GM12878 (cell line): ENCODE results near the gene KRT86. TPM values are rescaled to one million over a fixed set of nuclear protein-coding genes. Genes with fewer than 3 reads are reported as not detected.

Experiments
- ATAC-seq: fragments of 200-7000 bp; cut with Tn5 transposase; 3 replicates; pipeline ENCODE4 v1.9.1; 2020; ENCODE audit warnings: mild to moderate bottlenecking, moderate library complexity
- BruUV-seq: library from RNA; stranded (reverse); fragments of 400-500 nt; replicated peaks from 2 replicates; lab custom pipeline; 2021; lab: Mats Ljungman, UMichigan
- CTCF ChIA-PET: fragments of 300-600 bp; sonication (Branson Sonifier 250); formaldehyde crosslinking; extraction: SDS; loops from one replicate; lab custom pipeline; 2021; ENCODE audit warnings: inconsistent platforms; lab: Yijun Ruan, JAX
- POLR2A ChIA-PET: fragments of 350-600 bp; formaldehyde crosslinking; extraction: SDS; loops from one replicate; lab custom pipeline; 2021; ENCODE audit warnings: inconsistent platforms; lab: Charles Lee
- RAD21 ChIA-PET: fragments of 300-600 bp; sonication (Branson Sonifier 250); formaldehyde crosslinking; loops from one replicate; lab custom pipeline; 2023; ENCODE audit warnings: antibody characterized with exemption; ENCODE audit not compliant: unreplicated experiment; lab: Charles Lee
- SMC1A ChIA-PET: fragments of 300-600 bp; sonication (Branson Sonifier 250); formaldehyde crosslinking; loops from one replicate; lab custom pipeline; 2023; ENCODE audit not compliant: unreplicated experiment, uncharacterized antibody; lab: Charles Lee
- DNase-seq: peaks from one replicate; pipeline ENCODE4 v3.0.0-alpha.2; 2011; ENCODE audit warnings: low read depth, low spot score
- FAIRE-seq: peaks from 3 replicates; lab custom pipeline; 2011; peaks lifted over from hg19 to GRCh38; lab: Jason Lieb, UNC
- H2AFZ ChIP-seq: 2 replicates; pipeline ENCODE4 v1.6.0; 2011; ENCODE audit warnings: low read depth, low read length, control low read depth; ENCODE audit not compliant: control insufficient read depth
- H3K27ac ChIP-seq: 2 replicates; pipeline ENCODE4 v1.5.1; 2011; ENCODE audit warnings: control low read depth; ENCODE audit not compliant: control insufficient read depth, insufficient read depth
- H3K27me3 ChIP-seq, 2 experiments: replicated peaks in 1 of 2; 2 replicates each; pipeline versions ENCODE4 v1.6.0 to v1.6.1; 2011; ENCODE audit warnings: low read length in 1 of 2; ENCODE audit not compliant: control insufficient read depth in 2 of 2, insufficient read depth in 2 of 2
- H3K36me3 ChIP-seq, 2 experiments: 2 replicates each; pipeline ENCODE4 v1.5.1; 2011; ENCODE audit warnings: low read length in 1 of 2; ENCODE audit not compliant: control insufficient read depth in 2 of 2, insufficient read depth in 2 of 2
- H3K4me1 ChIP-seq: 2 replicates; pipeline ENCODE4 v1.6.1; 2011; ENCODE audit warnings: mild to moderate bottlenecking, low read length, moderate library complexity, mixed read lengths; ENCODE audit not compliant: control insufficient read depth, insufficient read depth
- H3K4me2 ChIP-seq: 2 replicates; pipeline ENCODE4 v1.6.0; 2011; ENCODE audit warnings: control low read depth; ENCODE audit not compliant: control insufficient read depth, insufficient read depth
- H3K4me3 ChIP-seq: fragments of 200-600 bp; sonication (generic); 2 replicates; pipeline ENCODE4 v1.5.1; 2016
- H3K79me2 ChIP-seq: 2 replicates; pipeline ENCODE4 v1.6.0; 2011; ENCODE audit warnings: low read length; ENCODE audit not compliant: control insufficient read depth, insufficient read depth
- H3K9ac ChIP-seq: 2 replicates; pipeline ENCODE4 v1.8.0; 2011; ENCODE audit warnings: low read length, control low read depth, mixed read lengths; ENCODE audit not compliant: control insufficient read depth, insufficient read depth
- H3K9me3 ChIP-seq: replicated peaks from 3 replicates; pipeline ENCODE4 v1.5.1; 2011; ENCODE audit warnings: mild to moderate bottlenecking, low read length; ENCODE audit not compliant: control insufficient read depth, insufficient read depth
- H4K20me1 ChIP-seq: 2 replicates; pipeline ENCODE4 v1.6.0; 2011; ENCODE audit not compliant: control insufficient read depth, insufficient read depth
- BRCA1 ChIP-seq: IDR thresholded peaks from 2 replicates; pipeline ENCODE4 v1.6.1; 2011; ENCODE audit warnings: low read depth, low read length, improper control_type of control experiment
- CBFB ChIP-seq: IDR thresholded peaks from 2 replicates; pipeline ENCODE4 v1.6.1; 2016; ENCODE audit warnings: antibody characterized with exemption, low read depth
- NFXL1 ChIP-seq: fragments of 450-650 bp; IDR thresholded peaks from 2 replicates; pipeline ENCODE4 v1.6.1; 2017; ENCODE audit warnings: antibody characterized with exemption, mild to moderate bottlenecking, borderline replicate concordance
- POLR2A ChIP-seq: IDR thresholded peaks from 2 replicates; pipeline ENCODE4 v1.6.1; 2011; ENCODE audit warnings: low read depth, mild to moderate bottlenecking, low read length
- RB1 ChIP-seq: fragments of 450-650 bp; formaldehyde crosslinking; IDR thresholded peaks from 2 replicates; pipeline ENCODE4 v1.6.1; 2017; ENCODE audit warnings: mild to moderate bottlenecking, borderline replicate concordance
- RFX5 ChIP-seq: IDR thresholded peaks from 2 replicates; pipeline ENCODE4 v1.6.1; 2011; ENCODE audit warnings: low read depth, low read length, improper control_type of control experiment
- SREBF2 ChIP-seq: IDR thresholded peaks from 2 replicates; pipeline ENCODE4 v1.6.1; 2012; ENCODE audit warnings: mild to moderate bottlenecking, low read length
- SUPT20H ChIP-seq: IDR thresholded peaks from 2 replicates; pipeline ENCODE4 v1.6.1; 2011; ENCODE audit warnings: low read depth, mild to moderate bottlenecking, low read length, moderate library complexity, borderline replicate concordance; ENCODE audit not compliant: control insufficient read depth
- TCF3 ChIP-seq: IDR thresholded peaks from 2 replicates; pipeline ENCODE4 v1.6.1; 2012; ENCODE audit warnings: low read depth, mild to moderate bottlenecking, low read length, borderline replicate concordance; ENCODE audit not compliant: insufficient read depth
- ZNF207 ChIP-seq: fragments of 450-650 bp; IDR thresholded peaks from 2 replicates; pipeline ENCODE4 v1.6.1; 2014; ENCODE audit warnings: antibody characterized with exemption, mild to moderate bottlenecking, borderline replicate concordance
- ZNF217 ChIP-seq: fragments of 450-650 bp; IDR thresholded peaks from 2 replicates; pipeline ENCODE4 v1.6.1; 2017; ENCODE audit warnings: antibody characterized with exemption, mild to moderate bottlenecking
- WGBS: methylation state at CpG from one replicate; pipeline ENCODE4 v1.1.6; 2016; ENCODE audit warnings: low lambda C conversion rate; ENCODE audit not compliant: insufficient replicate concordance, insufficient coverage; ENCODE audit errors: missing lambda C conversion rate; 5-methylcytosine and 5-hydroxymethylcytosine counted together
- in situ Hi-C: fragments of 300-500 bp; cut with MboI; formaldehyde crosslinking; loops from 9 replicates; pipeline ENCODE4 v1.14.3; 2018; ENCODE audit warnings: mixed read lengths
- intact Hi-C: fragments of 100-400 bp; cut with micrococcal nuclease; formaldehyde crosslinking; loops from one replicate; pipeline ENCODE4 v1.14.2; 2022; ENCODE audit not compliant: unreplicated experiment
- polyA plus RNA-seq, 11 experiments: library from polyadenylated mRNA; depleted of rRNA in 4 of 11; unstranded in 6 of 11; stranded (reverse) in 5 of 11; fragments of >200 nt; fragmentation: Nextera tagmentation in 4 of 11; fragmentation: Illumina TruSeq in 1 of 11; extraction: Ambion mirVana in 4 of 11; extraction: Trizol in 1 of 11; gene quantifications; 1 replicate in 1 of 11; 2 replicates in 10 of 11; pipeline versions ENCODE4 v1.2.1 to v1.2.3, GENCODE V29; 2011 to 2016; ENCODE audit warnings: inconsistent platforms in 2 of 11, missing spikeins in 2 of 11, low read depth in 1 of 11
- total RNA-seq, 4 experiments: library from RNA; depleted of rRNA in 3 of 4; stranded (reverse); fragments of >200 nt in 3 of 4; fragmentation: Illumina TruSeq in 1 of 4; extraction: Trizol in 1 of 4; gene quantifications; 2 replicates each; pipeline versions ENCODE4 v1.2.1 to v1.2.3, GENCODE V29; 2013 to 2021
- TF ChIP-seq, protein P1 (sequence below): fragments of 450-650 bp; conservative IDR thresholded peaks from 2 replicates; pipeline ENCODE4 v1.6.1; 2017; ENCODE audit warnings: mild to moderate bottlenecking, moderate library complexity
- TF ChIP-seq, protein P2 (sequence below): fragments of 450-650 bp; IDR thresholded peaks from 2 replicates; pipeline ENCODE4 v1.6.1; 2017; ENCODE audit warnings: mild to moderate bottlenecking, moderate library complexity
- TF ChIP-seq, protein P3 (sequence below): fragments of 450-650 bp; IDR thresholded peaks from 2 replicates; pipeline ENCODE4 v1.6.1; 2017; ENCODE audit warnings: borderline replicate concordance

KRT86 gene
- total and polyA plus RNA-seq, 10 of the 15 experiments (the other 5 are each of a cell fraction or from before 2014, with no cell fraction given) = 0.11 to 0.54 (median 0.18) TPM; not detected in 4

DNA sequence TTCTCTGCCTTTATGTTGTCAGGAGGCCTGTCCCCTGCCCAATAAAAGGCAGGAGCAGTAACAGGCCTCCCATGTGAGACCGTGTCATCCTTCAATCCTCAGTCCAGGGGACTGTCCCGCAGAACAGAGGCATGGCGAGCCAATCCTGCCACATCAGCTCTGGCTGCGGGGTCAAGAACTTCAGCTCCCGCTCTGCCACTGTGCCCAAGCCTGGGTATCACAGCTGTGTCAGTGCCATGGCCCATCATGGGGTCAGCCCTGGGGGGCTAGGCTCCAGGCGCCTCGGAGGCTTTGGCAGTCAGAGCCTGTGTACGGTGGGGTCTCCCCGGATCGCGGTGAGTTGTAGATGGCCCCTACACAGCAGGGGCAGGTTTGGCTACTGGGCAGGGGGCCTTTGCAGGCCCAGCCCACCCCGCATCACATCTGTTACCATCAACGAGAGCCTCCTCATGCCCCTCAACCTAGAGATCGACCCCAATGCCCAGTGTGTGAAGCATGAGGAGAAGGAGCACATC, 66.7 kb downstream of the KRT86 start:
- no TSS peak for BruUV-seq
- ATAC-seq = no peak
- SMC1A ChIA-PET = interaction anchor here (1.5 kb wide), 1 partner anchor 12 kb away, joined by 4 read pairs; no protein-coding TSS in a partner anchor
- H3K36me3 ChIP-seq = no peaks in the 10 kb centered on the region
- no peak for FAIRE-seq
- POLR2A ChIA-PET = no interaction called here
- no peak overlapping the region for H3K27ac ChIP-seq
- no peak for DNase-seq
- RAD21 ChIA-PET = no interaction called here
- no peak overlapping the region for H3K9ac ChIP-seq
- TF ChIP-seq SUPT20H (no peak), NFXL1 (no peak), SREBF2 (no peak), POLR2A (no peak), CBFB (no peak), RB1 (no peak), ZNF217 (no peak), RFX5 (no peak), BRCA1 (no peak), ZNF207 (no peak), TCF3 (no peak)
- TF ChIP-seq, protein P1, sequence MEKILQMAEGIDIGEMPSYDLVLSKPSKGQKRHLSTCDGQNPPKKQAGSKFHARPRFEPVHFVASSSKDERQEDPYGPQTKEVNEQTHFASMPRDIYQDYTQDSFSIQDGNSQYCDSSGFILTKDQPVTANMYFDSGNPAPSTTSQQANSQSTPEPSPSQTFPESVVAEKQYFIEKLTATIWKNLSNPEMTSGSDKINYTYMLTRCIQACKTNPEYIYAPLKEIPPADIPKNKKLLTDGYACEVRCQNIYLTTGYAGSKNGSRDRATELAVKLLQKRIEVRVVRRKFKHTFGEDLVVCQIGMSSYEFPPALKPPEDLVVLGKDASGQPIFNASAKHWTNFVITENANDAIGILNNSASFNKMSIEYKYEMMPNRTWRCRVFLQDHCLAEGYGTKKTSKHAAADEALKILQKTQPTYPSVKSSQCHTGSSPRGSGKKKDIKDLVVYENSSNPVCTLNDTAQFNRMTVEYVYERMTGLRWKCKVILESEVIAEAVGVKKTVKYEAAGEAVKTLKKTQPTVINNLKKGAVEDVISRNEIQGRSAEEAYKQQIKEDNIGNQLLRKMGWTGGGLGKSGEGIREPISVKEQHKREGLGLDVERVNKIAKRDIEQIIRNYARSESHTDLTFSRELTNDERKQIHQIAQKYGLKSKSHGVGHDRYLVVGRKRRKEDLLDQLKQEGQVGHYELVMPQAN = no peak
- TF ChIP-seq, protein P2, sequence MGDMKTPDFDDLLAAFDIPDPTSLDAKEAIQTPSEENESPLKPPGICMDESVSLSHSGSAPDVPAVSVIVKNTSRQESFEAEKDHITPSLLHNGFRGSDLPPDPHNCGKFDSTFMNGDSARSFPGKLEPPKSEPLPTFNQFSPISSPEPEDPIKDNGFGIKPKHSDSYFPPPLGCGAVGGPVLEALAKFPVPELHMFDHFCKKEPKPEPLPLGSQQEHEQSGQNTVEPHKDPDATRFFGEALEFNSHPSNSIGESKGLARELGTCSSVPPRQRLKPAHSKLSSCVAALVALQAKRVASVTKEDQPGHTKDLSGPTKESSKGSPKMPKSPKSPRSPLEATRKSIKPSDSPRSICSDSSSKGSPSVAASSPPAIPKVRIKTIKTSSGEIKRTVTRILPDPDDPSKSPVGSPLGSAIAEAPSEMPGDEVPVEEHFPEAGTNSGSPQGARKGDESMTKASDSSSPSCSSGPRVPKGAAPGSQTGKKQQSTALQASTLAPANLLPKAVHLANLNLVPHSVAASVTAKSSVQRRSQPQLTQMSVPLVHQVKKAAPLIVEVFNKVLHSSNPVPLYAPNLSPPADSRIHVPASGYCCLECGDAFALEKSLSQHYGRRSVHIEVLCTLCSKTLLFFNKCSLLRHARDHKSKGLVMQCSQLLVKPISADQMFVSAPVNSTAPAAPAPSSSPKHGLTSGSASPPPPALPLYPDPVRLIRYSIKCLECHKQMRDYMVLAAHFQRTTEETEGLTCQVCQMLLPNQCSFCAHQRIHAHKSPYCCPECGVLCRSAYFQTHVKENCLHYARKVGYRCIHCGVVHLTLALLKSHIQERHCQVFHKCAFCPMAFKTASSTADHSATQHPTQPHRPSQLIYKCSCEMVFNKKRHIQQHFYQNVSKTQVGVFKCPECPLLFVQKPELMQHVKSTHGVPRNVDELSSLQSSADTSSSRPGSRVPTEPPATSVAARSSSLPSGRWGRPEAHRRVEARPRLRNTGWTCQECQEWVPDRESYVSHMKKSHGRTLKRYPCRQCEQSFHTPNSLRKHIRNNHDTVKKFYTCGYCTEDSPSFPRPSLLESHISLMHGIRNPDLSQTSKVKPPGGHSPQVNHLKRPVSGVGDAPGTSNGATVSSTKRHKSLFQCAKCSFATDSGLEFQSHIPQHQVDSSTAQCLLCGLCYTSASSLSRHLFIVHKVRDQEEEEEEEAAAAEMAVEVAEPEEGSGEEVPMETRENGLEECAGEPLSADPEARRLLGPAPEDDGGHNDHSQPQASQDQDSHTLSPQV = no peak
- TF ChIP-seq, protein P3, sequence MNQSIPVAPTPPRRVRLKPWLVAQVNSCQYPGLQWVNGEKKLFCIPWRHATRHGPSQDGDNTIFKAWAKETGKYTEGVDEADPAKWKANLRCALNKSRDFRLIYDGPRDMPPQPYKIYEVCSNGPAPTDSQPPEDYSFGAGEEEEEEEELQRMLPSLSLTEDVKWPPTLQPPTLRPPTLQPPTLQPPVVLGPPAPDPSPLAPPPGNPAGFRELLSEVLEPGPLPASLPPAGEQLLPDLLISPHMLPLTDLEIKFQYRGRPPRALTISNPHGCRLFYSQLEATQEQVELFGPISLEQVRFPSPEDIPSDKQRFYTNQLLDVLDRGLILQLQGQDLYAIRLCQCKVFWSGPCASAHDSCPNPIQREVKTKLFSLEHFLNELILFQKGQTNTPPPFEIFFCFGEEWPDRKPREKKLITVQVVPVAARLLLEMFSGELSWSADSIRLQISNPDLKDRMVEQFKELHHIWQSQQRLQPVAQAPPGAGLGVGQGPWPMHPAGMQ = no peak
- H3K4me3 ChIP-seq = no peak overlapping the region
- no peaks in the 10 kb centered on the region for H4K20me1 ChIP-seq
- no peaks in the 10 kb centered on the region; a peak in 1 of 4 replicates for H3K27me3 ChIP-seq
- H3K9me3 ChIP-seq = no peaks in the 10 kb centered on the region; the same call in 2 of the 3 replicates
- H3K79me2 ChIP-seq = no peaks in the 10 kb centered on the region
- no peak overlapping the region for H3K4me2 ChIP-seq
- CTCF ChIA-PET = interaction anchor here (2.6 kb wide), 1 partner anchor 13 kb away, joined by 12 read pairs; no protein-coding TSS in a partner anchor
- H3K4me1 ChIP-seq = no peaks in the 10 kb centered on the region
- in situ Hi-C loops (no loop called here), intact Hi-C loops (no loop called here)
- no peak overlapping the region for H2AFZ ChIP-seq
- WGBS = 40% methylated on average over 14 of the region's 14 CpGs
